SK-N-SH treated with all-trans-retinoic acid at 6 μM for 48 hours (cell line): Measurements from ENCODE around the gene TFEB.

Source experiments
- ATAC-seq: fragments of 200-7000 bp; cut with Tn5 transposase; 3 replicates; pipeline ENCODE4 v1.9.1; 2020; ENCODE audit warnings: mild to moderate bottlenecking, moderate library complexity
- ARNTL ChIP-seq: fragments of 450-650 bp; formaldehyde crosslinking; IDR thresholded peaks from 2 replicates; pipeline ENCODE4 v1.5.0; 2020; ENCODE audit warnings: low read depth, mild to moderate bottlenecking, moderate library complexity, borderline replicate concordance
- BACH2 ChIP-seq: fragments of 250-450 bp; sonication (Bioruptor Pico); IDR thresholded peaks from 2 replicates; pipeline ENCODE4 v1.9.0; 2021; ENCODE audit warnings: mild to moderate bottlenecking, borderline replicate concordance
- CREB5 ChIP-seq: fragments of 250-450 bp; sonication (Bioruptor Pico); IDR thresholded peaks from 2 replicates; pipeline ENCODE4 v1.5.1; 2020; ENCODE audit warnings: low read depth, mild to moderate bottlenecking, moderate library complexity
- CSDC2 ChIP-seq: fragments of 250-450 bp; sonication (Bioruptor Pico); IDR thresholded peaks from 2 replicates; pipeline ENCODE4 v1.5.0; 2020; ENCODE audit warnings: mild to moderate bottlenecking, moderate library complexity
- ESRRG ChIP-seq: fragments of 250-450 bp; sonication (Bioruptor Pico); IDR thresholded peaks from 2 replicates; pipeline ENCODE4 v1.6.1; 2021; ENCODE audit warnings: mild to moderate bottlenecking
- ISL1 ChIP-seq: fragments of 250-450 bp; sonication (Bioruptor Pico); IDR thresholded peaks from 2 replicates; pipeline ENCODE4 v2.1.2; 2022; ENCODE audit warnings: mild to moderate bottlenecking, moderate library complexity
- OSR1 ChIP-seq: fragments of 250-450 bp; sonication (Bioruptor Pico); IDR thresholded peaks from 2 replicates; pipeline ENCODE4 v1.8.0; 2022; ENCODE audit warnings: moderate library complexity, mild to moderate bottlenecking, inconsistent platforms
- PATZ1 ChIP-seq: fragments of 250-450 bp; sonication (Bioruptor Pico); IDR thresholded peaks from 2 replicates; pipeline ENCODE4 v1.8.0; 2020; ENCODE audit warnings: mild to moderate bottlenecking, moderate library complexity, borderline replicate concordance
- POU6F1 ChIP-seq: fragments of 250-450 bp; sonication (Bioruptor Pico); IDR thresholded peaks from 2 replicates; pipeline ENCODE4 v1.8.0; 2021; ENCODE audit warnings: low read depth, mild to moderate bottlenecking, moderate library complexity, borderline replicate concordance
- PPARA ChIP-seq: fragments of 250-450 bp; sonication (Bioruptor Pico); IDR thresholded peaks from 2 replicates; pipeline ENCODE4 v1.5.0; 2020; ENCODE audit warnings: mild to moderate bottlenecking, borderline replicate concordance
- RARB ChIP-seq: fragments of 250-450 bp; sonication (Bioruptor Pico); IDR thresholded peaks from 2 replicates; pipeline ENCODE4 v1.8.0; 2021; ENCODE audit warnings: mild to moderate bottlenecking, moderate library complexity
- SNAI2 ChIP-seq: fragments of 250-450 bp; sonication (Bioruptor Pico); IDR thresholded peaks from 2 replicates; pipeline ENCODE4 v1.5.0; 2020; ENCODE audit warnings: mild to moderate bottlenecking, moderate library complexity
- TCF4 ChIP-seq: fragments of 250-450 bp; sonication (Bioruptor Pico); IDR thresholded peaks from 2 replicates; pipeline ENCODE4 v1.8.0; 2021; ENCODE audit warnings: mild to moderate bottlenecking, moderate library complexity, borderline replicate concordance
- TOX ChIP-seq: fragments of 250-450 bp; sonication (Bioruptor Pico); IDR thresholded peaks from 2 replicates; pipeline ENCODE4 v1.8.0; 2021; ENCODE audit warnings: mild to moderate bottlenecking, moderate library complexity, borderline replicate concordance
- ZFP3 ChIP-seq: fragments of 250-450 bp; sonication (Bioruptor Pico); IDR thresholded peaks from 2 replicates; pipeline ENCODE4 v1.5.0; 2020; ENCODE audit warnings: mild to moderate bottlenecking, moderate library complexity
- ZFP30 ChIP-seq: fragments of 450-650 bp; formaldehyde crosslinking; IDR thresholded peaks from 2 replicates; pipeline ENCODE4 v1.5.0; 2022; ENCODE audit warnings: mild to moderate bottlenecking, moderate library complexity
- ZNF565 ChIP-seq: fragments of 450-650 bp; formaldehyde crosslinking; conservative IDR thresholded peaks from 2 replicates; pipeline ENCODE4 v1.5.0; 2020; ENCODE audit warnings: low read depth, mild to moderate bottlenecking, moderate library complexity
- ZNF70 ChIP-seq: fragments of 450-650 bp; formaldehyde crosslinking; IDR thresholded peaks from 2 replicates; pipeline ENCODE4 v1.5.0; 2020; ENCODE audit warnings: mild to moderate bottlenecking, moderate library complexity
- ZNF8 ChIP-seq: fragments of 450-650 bp; formaldehyde crosslinking; IDR thresholded peaks from 2 replicates; pipeline ENCODE4 v1.5.0; 2020; ENCODE audit warnings: mild to moderate bottlenecking, moderate library complexity
- TF ChIP-seq, protein P1 (sequence below): fragments of 250-450 bp; sonication (Bioruptor Pico); IDR thresholded peaks from 2 replicates; pipeline ENCODE4 v1.5.0; 2020; ENCODE audit warnings: mild to moderate bottlenecking, moderate library complexity
- TF ChIP-seq, protein P2 (sequence below): fragments of 250-450 bp; sonication (Bioruptor Pico); IDR thresholded peaks from 2 replicates; pipeline ENCODE4 v1.5.1; 2021; ENCODE audit warnings: mild to moderate bottlenecking, moderate library complexity

Gene TFEB

DNA sequence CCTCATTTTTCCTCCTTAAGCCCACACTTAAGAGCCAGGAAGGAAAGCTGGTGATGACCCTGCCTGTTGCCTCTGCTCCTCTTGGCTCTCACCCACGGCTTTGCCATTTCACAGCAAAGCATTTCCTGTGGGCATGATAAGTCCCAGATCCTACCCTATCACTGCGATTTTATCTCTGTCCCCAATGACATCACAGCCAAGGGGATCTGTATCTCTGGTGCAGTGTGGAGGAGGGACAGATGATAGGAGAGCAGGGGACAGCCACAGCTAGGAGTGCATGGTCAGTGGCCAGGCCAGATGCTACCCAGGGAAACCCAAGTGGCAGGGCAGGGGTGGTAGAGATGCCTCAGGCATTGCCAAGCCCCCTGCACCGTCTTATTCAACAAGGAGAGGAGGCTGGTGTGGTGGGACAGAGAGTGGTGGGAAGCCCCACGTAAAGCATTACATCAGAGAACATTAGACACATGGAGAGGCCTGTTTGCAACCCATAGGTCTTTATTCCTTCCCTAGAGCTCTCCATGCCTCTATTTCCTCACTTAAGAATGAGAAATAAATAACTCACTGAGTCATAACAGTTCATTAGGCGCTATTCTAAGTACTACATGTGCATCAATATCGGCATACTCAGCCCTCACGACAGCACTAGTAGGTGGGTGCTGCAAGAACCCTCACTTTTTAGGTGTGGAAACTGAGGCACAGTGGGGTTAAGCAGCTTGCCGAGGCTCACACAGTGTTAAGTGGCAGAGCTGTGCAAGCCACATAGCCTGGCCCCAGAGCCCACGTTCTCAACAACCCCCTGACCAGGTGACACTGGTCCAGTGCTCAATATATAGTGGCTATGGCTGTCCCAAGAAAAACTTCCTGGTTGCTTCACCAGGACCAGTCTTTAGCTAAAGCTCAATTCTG lies 4.6 kb downstream of the TFEB start:
- peak; percentile 3; the same call in 2 of the 3 replicates for ATAC-seq
- TF ChIP-seq BACH2 (CRISPR knock-in tag): no peak
- peak; percentile 69; the same call in 1 of the 2 replicates for TF ChIP-seq SNAI2 (CRISPR knock-in tag)
- TF ChIP-seq ZFP30 (CRISPR knock-in tag): no peak
- TF ChIP-seq, protein P1, sequence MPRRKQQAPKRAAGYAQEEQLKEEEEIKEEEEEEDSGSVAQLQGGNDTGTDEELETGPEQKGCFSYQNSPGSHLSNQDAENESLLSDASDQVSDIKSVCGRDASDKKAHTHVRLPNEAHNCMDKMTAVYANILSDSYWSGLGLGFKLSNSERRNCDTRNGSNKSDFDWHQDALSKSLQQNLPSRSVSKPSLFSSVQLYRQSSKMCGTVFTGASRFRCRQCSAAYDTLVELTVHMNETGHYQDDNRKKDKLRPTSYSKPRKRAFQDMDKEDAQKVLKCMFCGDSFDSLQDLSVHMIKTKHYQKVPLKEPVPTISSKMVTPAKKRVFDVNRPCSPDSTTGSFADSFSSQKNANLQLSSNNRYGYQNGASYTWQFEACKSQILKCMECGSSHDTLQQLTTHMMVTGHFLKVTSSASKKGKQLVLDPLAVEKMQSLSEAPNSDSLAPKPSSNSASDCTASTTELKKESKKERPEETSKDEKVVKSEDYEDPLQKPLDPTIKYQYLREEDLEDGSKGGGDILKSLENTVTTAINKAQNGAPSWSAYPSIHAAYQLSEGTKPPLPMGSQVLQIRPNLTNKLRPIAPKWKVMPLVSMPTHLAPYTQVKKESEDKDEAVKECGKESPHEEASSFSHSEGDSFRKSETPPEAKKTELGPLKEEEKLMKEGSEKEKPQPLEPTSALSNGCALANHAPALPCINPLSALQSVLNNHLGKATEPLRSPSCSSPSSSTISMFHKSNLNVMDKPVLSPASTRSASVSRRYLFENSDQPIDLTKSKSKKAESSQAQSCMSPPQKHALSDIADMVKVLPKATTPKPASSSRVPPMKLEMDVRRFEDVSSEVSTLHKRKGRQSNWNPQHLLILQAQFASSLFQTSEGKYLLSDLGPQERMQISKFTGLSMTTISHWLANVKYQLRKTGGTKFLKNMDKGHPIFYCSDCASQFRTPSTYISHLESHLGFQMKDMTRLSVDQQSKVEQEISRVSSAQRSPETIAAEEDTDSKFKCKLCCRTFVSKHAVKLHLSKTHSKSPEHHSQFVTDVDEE: peak; percentile 93
- no peak for TF ChIP-seq ZFP3 (CRISPR knock-in tag)
- peak; percentile 97 for TF ChIP-seq ZNF70 (CRISPR knock-in tag)
- no peak for TF ChIP-seq TOX (CRISPR knock-in tag)
- TF ChIP-seq ISL1 (CRISPR knock-in tag): no peak
- peak; percentile 92 for TF ChIP-seq TCF4

- TF ChIP-seq ISL1 (CRISPR knock-in tag) (no peak), TOX (CRISPR knock-in tag) (no peak), ZNF8 (CRISPR knock-in tag) (no peak), CSDC2 (CRISPR knock-in tag) (no peak), POU6F1 (CRISPR knock-in tag) (no peak), ZFP3 (CRISPR knock-in tag) (no peak), ARNTL (CRISPR knock-in tag) (no peak), ESRRG (CRISPR knock-in tag) (no peak), ZNF565 (CRISPR knock-in tag) (no peak), CREB5 (no peak), PATZ1 (CRISPR knock-in tag) (no peak), OSR1 (CRISPR knock-in tag) (no peak), RARB (CRISPR knock-in tag) (no peak), SNAI2 (CRISPR knock-in tag) (no peak), TCF4 (no peak), PPARA (CRISPR knock-in tag) (no peak)
- TF ChIP-seq, protein P1: no peak
- TF ChIP-seq, protein P2, sequence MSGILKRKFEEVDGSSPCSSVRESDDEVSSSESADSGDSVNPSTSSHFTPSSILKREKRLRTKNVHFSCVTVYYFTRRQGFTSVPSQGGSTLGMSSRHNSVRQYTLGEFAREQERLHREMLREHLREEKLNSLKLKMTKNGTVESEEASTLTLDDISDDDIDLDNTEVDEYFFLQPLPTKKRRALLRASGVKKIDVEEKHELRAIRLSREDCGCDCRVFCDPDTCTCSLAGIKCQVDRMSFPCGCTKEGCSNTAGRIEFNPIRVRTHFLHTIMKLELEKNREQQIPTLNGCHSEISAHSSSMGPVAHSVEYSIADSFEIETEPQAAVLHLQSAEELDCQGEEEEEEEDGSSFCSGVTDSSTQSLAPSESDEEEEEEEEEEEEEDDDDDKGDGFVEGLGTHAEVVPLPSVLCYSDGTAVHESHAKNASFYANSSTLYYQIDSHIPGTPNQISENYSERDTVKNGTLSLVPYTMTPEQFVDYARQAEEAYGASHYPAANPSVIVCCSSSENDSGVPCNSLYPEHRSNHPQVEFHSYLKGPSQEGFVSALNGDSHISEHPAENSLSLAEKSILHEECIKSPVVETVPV (CRISPR knock-in tag): no peak
- ATAC-seq: no peak
Measured at GRCh38 chr6:41729624-41730023, 5.8 kb downstream of the TFEB start.
